A549 (cell line): ENCODE results near the gene LRRC4. TPM values are rescaled to one million over a fixed set of nuclear protein-coding genes. Genes with fewer than 3 reads are reported as not detected.

Experiments
- ATAC-seq, 2 experiments: fragments of 200-7000 bp in 1 of 2; fragments of >200 bp in 1 of 2; cut with Nextera tagmentation in 1 of 2; cut with Tn5 transposase in 1 of 2; 3 replicates each; pipeline versions ENCODE4 v1.8.0 to v1.9.1; 2018 to 2020; ENCODE audit warnings: mild to moderate bottlenecking in 1 of 2, moderate library complexity in 1 of 2
- CTCF ChIA-PET: fragments of 300-600 bp; sonication (Branson Sonifier 250); formaldehyde crosslinking; extraction: SDS; loops from one replicate; lab custom pipeline; 2021; ENCODE audit warnings: antibody characterized with exemption, inconsistent platforms; lab: Yijun Ruan, JAX
- POLR2A ChIA-PET: fragments of 350-600 bp; formaldehyde crosslinking; extraction: SDS; loops from one replicate; lab custom pipeline; 2021; ENCODE audit warnings: antibody characterized with exemption, inconsistent platforms; lab: Yijun Ruan, JAX
- DNase-seq, 2 experiments: peaks; one replicate each; pipeline versions ENCODE4 v3.0.0 to v3.0.0-alpha.2; 2011 to 2016; ENCODE audit warnings: low read depth in 1 of 2, low spot score in 1 of 2
- FAIRE-seq: peaks from 2 replicates; lab custom pipeline; 2011; peaks lifted over from hg19 to GRCh38; lab: Jason Lieb, UNC
- H3K27ac ChIP-seq, 2 experiments: fragments of >200 bp; sonication (Bioruptor Twin); formaldehyde crosslinking; 3 replicates each; pipeline ENCODE4 v1.5.1; 2016 to 2017
- H3K4me1 ChIP-seq: fragments of >200 bp; sonication (Bioruptor Twin); formaldehyde crosslinking; 3 replicates; pipeline ENCODE4 v1.6.1; 2016
- H3K4me2 ChIP-seq: fragments of >200 bp; sonication (Bioruptor Twin); formaldehyde crosslinking; 3 replicates; pipeline ENCODE4 v1.6.1; 2016
- H3K4me3 ChIP-seq: fragments of >200 bp; sonication (Bioruptor Twin); formaldehyde crosslinking; 3 replicates; pipeline ENCODE4 v1.5.1; 2016
- H3K9me3 ChIP-seq: fragments of >200 bp; sonication (Bioruptor Twin); formaldehyde crosslinking; 3 replicates; pipeline ENCODE4 v1.6.1; 2016
- EHMT2 ChIP-seq: fragments of 200-600 bp; sonication (generic); IDR thresholded peaks from 2 replicates; pipeline ENCODE4 v1.6.1; 2016; ENCODE audit warnings: antibody characterized with exemption, low read depth, mild to moderate bottlenecking, moderate library complexity
- FOSL2 ChIP-seq, 2 experiments: fragments of 450-650 bp in 1 of 2; fragments of >200 bp in 1 of 2; sonication (Bioruptor Twin) in 1 of 2; formaldehyde crosslinking; IDR thresholded peaks; 2 replicates each; pipeline versions ENCODE4 v1.5.0 to v1.6.1; 2016 to 2020; ENCODE audit warnings: mild to moderate bottlenecking in 1 of 2, moderate library complexity in 1 of 2
- HOXA7 ChIP-seq: fragments of 250-450 bp; sonication (Bioruptor Pico); IDR thresholded peaks from 2 replicates; pipeline ENCODE4 v1.5.0; 2020; ENCODE audit warnings: mild to moderate bottlenecking, moderate library complexity
- HOXB5 ChIP-seq: fragments of 250-450 bp; sonication (Bioruptor Pico); IDR thresholded peaks from 2 replicates; pipeline ENCODE4 v1.5.0; 2020; ENCODE audit warnings: mild to moderate bottlenecking, moderate library complexity
- JUN ChIP-seq, 2 experiments: fragments of >200 bp; sonication (Bioruptor Twin); formaldehyde crosslinking; IDR thresholded peaks; 2 replicates in 1 of 2; 3 replicates in 1 of 2; pipeline ENCODE4 v1.6.1; 2016 to 2017
- KDM5A ChIP-seq: fragments of 200-600 bp; sonication (generic); IDR thresholded peaks from 2 replicates; pipeline ENCODE4 v1.6.1; 2016; ENCODE audit warnings: antibody characterized with exemption, mild to moderate bottlenecking
- MAZ ChIP-seq: fragments of 150-350 bp; IDR thresholded peaks from 2 replicates; pipeline ENCODE4 v1.6.1; 2014; ENCODE audit warnings: antibody characterized with exemption, low read depth, low read length, borderline replicate concordance
- NFE2L2 ChIP-seq: fragments of 150-350 bp; conservative IDR thresholded peaks from 2 replicates; pipeline ENCODE4 v1.6.1; 2014; ENCODE audit warnings: low read length
- NR3C1 ChIP-seq: fragments of >200 bp; sonication (Bioruptor Twin); formaldehyde crosslinking; IDR thresholded peaks from 3 replicates; pipeline ENCODE4 v1.6.1; 2017
- PHF8 ChIP-seq: fragments of 200-600 bp; sonication (generic); IDR thresholded peaks from 2 replicates; pipeline ENCODE4 v1.6.1; 2016; ENCODE audit warnings: low read depth, mild to moderate bottlenecking, antibody characterized with exemption, moderate library complexity, borderline replicate concordance
- POLR2A ChIP-seq: IDR thresholded peaks from 2 replicates; pipeline ENCODE4 v1.6.1; 2012; ENCODE audit warnings: mild to moderate bottlenecking, low read length
- POLR2AphosphoS2 ChIP-seq: conservative IDR thresholded peaks from 2 replicates; pipeline ENCODE4 v1.6.1; 2012; ENCODE audit warnings: low read length, improper control_type of control experiment, inconsistent platforms
- RAD21 ChIP-seq, 2 experiments: fragments of >200 bp in 1 of 2; sonication (Bioruptor Twin) in 1 of 2; formaldehyde crosslinking in 1 of 2; IDR thresholded peaks in 1 of 2; conservative IDR thresholded peaks in 1 of 2; 2 replicates in 1 of 2; 3 replicates in 1 of 2; pipeline ENCODE4 v1.6.1; 2012 to 2018; ENCODE audit warnings: inconsistent platforms in 1 of 2
- RARB ChIP-seq: fragments of 250-450 bp; sonication (Bioruptor Pico); IDR thresholded peaks from 2 replicates; pipeline ENCODE4 v1.8.0; 2021; ENCODE audit warnings: mild to moderate bottlenecking, moderate library complexity
- RCOR1 ChIP-seq: fragments of 150-350 bp; IDR thresholded peaks from 2 replicates; pipeline ENCODE4 v1.6.1; 2014; ENCODE audit warnings: antibody characterized with exemption, low read length, low read depth
- TFCP2L1 ChIP-seq: fragments of 250-450 bp; sonication (Bioruptor Pico); IDR thresholded peaks from 2 replicates; pipeline ENCODE4 v1.5.0; 2021; ENCODE audit warnings: mild to moderate bottlenecking
- WGBS: methylation state at CpG from one replicate; pipeline ENCODE4 v1.1.6; 2017; ENCODE audit errors: missing lambda C conversion rate; 5-methylcytosine and 5-hydroxymethylcytosine counted together
- polyA plus RNA-seq, 4 experiments: library from polyadenylated mRNA; depleted of rRNA in 3 of 4; stranded (reverse); fragments of >200 nt; fragmentation: RNase III in 1 of 4; extraction: RNeasy Plus Mini Kit Qiagen cat#74134 plus additional on column Dnase treatment in 1 of 4; gene quantifications; 2 replicates in 3 of 4; 3 replicates in 1 of 4; pipeline ENCODE4 v1.2.3, GENCODE V29; 2011 to 2017
- TF ChIP-seq, protein P1 (sequence below): fragments of 200-600 bp; sonication (generic); IDR thresholded peaks from 2 replicates; pipeline ENCODE4 v1.6.1; 2016; ENCODE audit warnings: antibody characterized with exemption, mild to moderate bottlenecking, moderate library complexity
- TF ChIP-seq, protein P2 (sequence below): fragments of >200 bp; sonication (Bioruptor Twin); formaldehyde crosslinking; IDR thresholded peaks from 3 replicates; pipeline ENCODE4 v1.5.1; 2016
- TF ChIP-seq, protein P3 (sequence below): IDR thresholded peaks from 2 replicates; pipeline ENCODE4 v1.6.1; 2012

The LRRC4 gene
- polyA plus RNA-seq, 2 of the 4 experiments (the other 2 are of a cell fraction) = not detected

DNA sequence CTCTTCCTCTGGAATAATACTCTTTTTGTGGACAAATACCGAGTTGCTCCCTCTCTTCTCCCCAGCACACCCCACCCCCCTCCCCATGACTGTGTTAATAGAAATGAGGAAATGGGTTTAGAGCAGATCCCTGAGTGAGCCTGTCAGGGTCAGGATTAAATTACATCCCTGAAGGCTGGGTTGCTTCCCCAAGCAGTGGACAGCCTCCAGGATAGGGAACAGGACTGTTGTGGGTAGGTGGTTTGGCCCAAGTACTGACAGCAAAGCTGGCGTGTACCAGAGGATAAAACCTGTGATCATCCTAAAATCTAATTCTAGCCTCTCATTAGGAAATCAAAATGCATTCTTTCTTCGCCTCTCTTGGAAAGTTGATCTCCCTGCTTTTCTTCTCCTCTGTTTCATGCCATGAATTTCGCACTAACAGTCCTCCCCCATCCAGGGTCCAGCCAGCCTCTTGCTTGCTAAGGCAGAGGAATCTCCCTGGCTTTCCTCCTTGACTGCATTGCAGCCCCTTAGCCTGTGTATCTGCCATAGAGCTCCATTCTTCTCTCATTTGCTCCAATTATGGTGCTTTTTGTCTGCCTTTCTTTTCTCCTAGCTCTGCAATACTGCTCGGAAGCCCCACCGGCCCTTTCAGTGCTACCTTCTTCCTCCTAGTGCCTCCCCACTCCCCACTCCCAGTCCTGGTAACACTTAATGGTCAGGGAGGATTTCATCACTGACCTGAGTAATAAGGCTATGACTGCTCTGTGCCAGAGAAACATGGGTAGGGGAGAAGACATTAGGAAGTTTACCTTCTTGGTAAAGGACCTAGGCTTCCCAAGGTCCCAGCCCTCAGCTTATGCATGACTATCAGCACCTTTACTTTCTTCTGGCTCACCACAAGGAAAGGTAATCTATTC, 8.4 kb downstream of the LRRC4 start (continued):
- TF ChIP-seq, protein P1, sequence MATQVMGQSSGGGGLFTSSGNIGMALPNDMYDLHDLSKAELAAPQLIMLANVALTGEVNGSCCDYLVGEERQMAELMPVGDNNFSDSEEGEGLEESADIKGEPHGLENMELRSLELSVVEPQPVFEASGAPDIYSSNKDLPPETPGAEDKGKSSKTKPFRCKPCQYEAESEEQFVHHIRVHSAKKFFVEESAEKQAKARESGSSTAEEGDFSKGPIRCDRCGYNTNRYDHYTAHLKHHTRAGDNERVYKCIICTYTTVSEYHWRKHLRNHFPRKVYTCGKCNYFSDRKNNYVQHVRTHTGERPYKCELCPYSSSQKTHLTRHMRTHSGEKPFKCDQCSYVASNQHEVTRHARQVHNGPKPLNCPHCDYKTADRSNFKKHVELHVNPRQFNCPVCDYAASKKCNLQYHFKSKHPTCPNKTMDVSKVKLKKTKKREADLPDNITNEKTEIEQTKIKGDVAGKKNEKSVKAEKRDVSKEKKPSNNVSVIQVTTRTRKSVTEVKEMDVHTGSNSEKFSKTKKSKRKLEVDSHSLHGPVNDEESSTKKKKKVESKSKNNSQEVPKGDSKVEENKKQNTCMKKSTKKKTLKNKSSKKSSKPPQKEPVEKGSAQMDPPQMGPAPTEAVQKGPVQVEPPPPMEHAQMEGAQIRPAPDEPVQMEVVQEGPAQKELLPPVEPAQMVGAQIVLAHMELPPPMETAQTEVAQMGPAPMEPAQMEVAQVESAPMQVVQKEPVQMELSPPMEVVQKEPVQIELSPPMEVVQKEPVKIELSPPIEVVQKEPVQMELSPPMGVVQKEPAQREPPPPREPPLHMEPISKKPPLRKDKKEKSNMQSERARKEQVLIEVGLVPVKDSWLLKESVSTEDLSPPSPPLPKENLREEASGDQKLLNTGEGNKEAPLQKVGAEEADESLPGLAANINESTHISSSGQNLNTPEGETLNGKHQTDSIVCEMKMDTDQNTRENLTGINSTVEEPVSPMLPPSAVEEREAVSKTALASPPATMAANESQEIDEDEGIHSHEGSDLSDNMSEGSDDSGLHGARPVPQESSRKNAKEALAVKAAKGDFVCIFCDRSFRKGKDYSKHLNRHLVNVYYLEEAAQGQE = no peak
- no peak for TF ChIP-seq MAZ
- TF ChIP-seq HOXB5 (CRISPR knock-in tag) = no peak
- no peak for TF ChIP-seq RCOR1

DNA sequence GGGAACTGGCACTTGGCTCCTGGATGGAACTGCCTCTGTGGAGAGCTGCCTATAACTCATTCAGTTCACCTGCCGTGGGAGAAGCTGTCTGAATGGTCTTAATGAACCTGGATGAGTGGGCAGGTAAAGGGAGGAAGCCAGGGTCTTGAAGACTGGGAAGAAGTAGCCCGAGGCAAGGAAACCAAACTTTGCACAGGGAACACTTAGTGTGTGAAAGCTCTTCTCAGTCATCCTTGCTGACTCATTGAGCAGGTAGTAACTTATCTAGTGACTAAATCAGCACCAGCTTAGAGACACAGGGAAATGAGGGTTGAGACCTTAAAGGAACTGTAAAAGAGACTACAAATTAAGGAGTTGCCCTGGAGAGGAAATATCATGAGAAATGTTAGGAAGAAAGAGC, 9.9 kb downstream of the LRRC4 start:
- ChIA-PET POLR2A (no interaction called here), CTCF (no interaction called here)
- FAIRE-seq = no peak
- Histone ChIP-seq H3K9me3 (no peaks in the 10 kb centered on the region), H3K4me3 (no peak overlapping the region), H3K27ac (peak overlapping the region; percentile 48 to 69; a peak in 5 of 6 replicates), H3K4me1 (peaks cover 56% of the 10 kb centered on the region), H3K4me2 (peak overlapping the region; percentile 22)
- 31% methylated on average over 2 of the region's 2 CpGs for WGBS
- DNase-seq = peak in 1 of 2 experiments; percentile 54
- TF ChIP-seq, protein P1 = no peak
- TF ChIP-seq NFE2L2 = no peak
- TF ChIP-seq JUN (IDR thresholded peaks at IDR 0.05) = no peak
- TF ChIP-seq MAZ = no peak
- TF ChIP-seq TFCP2L1 = no peak
- ATAC-seq = peak; percentile 40 to 43; a peak in 2 of 6 replicates

DNA sequence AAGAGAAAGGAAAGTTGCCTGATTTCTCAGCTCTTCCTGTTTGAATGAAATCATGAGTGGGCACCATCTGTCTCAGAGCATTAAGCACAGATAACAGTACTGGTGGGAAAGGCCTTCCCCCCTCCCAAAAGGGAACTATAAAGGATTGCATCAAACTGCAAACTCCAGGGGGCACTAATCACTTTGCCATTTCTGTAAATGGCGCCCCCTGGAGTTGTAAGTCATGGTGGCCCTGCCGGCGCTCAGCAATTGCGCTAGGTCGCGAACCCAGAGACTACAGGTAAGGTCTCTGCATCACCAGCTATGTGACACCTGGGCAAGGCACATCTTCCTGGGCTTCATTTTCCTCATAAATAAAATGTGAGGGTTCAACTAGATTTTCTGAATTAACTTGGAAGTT, 11.1 kb downstream of the LRRC4 start:
- POLR2A ChIA-PET = no interaction called here
- ATAC-seq = peak in 1 of 2 experiments; percentile 39; a peak in 3 of 6 replicates
- CTCF ChIA-PET = interaction anchor here (0.9 to 1.5 kb wide), 4 partner anchors 12 to 189 kb away, joined by 3 to 6 read pairs (median 4); no protein-coding TSS in a partner anchor
- TF ChIP-seq RAD21 (conservative IDR thresholded peaks at IDR 0.05 in 1 of 2, IDR thresholded peaks at IDR 0.05 in 1 of 2) (0 out of 5 replicates have a peak, but pooled peaks of 1 of the 2 experiments have one; percentile 6), RCOR1 (no peak), MAZ (no peak), EHMT2 (no peak), FOSL2 (IDR thresholded peaks at IDR 0.05) (no peak), FOSL2 (CRISPR knock-in tag; IDR thresholded peaks at IDR 0.05) (no peak), POLR2A (no peak), POLR2AphosphoS2 (no peak), NR3C1 (no peak), PHF8 (no peak), KDM5A (no peak), HOXA7 (no peak), RARB (CRISPR knock-in tag) (no peak)
- TF ChIP-seq, protein P2, sequence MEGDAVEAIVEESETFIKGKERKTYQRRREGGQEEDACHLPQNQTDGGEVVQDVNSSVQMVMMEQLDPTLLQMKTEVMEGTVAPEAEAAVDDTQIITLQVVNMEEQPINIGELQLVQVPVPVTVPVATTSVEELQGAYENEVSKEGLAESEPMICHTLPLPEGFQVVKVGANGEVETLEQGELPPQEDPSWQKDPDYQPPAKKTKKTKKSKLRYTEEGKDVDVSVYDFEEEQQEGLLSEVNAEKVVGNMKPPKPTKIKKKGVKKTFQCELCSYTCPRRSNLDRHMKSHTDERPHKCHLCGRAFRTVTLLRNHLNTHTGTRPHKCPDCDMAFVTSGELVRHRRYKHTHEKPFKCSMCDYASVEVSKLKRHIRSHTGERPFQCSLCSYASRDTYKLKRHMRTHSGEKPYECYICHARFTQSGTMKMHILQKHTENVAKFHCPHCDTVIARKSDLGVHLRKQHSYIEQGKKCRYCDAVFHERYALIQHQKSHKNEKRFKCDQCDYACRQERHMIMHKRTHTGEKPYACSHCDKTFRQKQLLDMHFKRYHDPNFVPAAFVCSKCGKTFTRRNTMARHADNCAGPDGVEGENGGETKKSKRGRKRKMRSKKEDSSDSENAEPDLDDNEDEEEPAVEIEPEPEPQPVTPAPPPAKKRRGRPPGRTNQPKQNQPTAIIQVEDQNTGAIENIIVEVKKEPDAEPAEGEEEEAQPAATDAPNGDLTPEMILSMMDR = peak; percentile 50
- TF ChIP-seq, protein P3, sequence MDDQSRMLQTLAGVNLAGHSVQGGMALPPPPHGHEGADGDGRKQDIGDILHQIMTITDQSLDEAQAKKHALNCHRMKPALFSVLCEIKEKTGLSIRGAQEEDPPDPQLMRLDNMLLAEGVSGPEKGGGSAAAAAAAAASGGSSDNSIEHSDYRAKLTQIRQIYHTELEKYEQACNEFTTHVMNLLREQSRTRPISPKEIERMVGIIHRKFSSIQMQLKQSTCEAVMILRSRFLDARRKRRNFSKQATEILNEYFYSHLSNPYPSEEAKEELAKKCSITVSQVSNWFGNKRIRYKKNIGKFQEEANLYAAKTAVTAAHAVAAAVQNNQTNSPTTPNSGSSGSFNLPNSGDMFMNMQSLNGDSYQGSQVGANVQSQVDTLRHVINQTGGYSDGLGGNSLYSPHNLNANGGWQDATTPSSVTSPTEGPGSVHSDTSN = no peak
- Histone ChIP-seq H3K27ac (no peak overlapping the region), H3K4me2 (no peak overlapping the region), H3K4me3 (no peak overlapping the region), H3K4me1 (peaks cover 47% of the 10 kb centered on the region), H3K9me3 (no peaks in the 10 kb centered on the region)
- DNase-seq = peak in 1 of 2 experiments; percentile 48
- no peak for FAIRE-seq
- WGBS = 78% methylated on average over 6 of the region's 6 CpGs
